Stimulated activated effector memory CD8-positive, alpha-beta T cell treated with anti-CD3 and anti-CD28 coated beads, Interleukin-12 subunit alpha, Interleukin-12 subunit beta, amount 100 ng/mL, for 72 hours (primary cell): ENCODE results near the gene SYCN.
"Not testable (repeated sequence)": the region's sequence is repeated elsewhere in the genome, so short reads cannot be mapped to it uniquely, and the experiment has no call there.

ENCODE experiments used
- ATAC-seq: fragments of 150-1000 bp; cut with Tn5 transposase; 2 replicates; pipeline ENCODE4 v1.10.0; 2021
- DNase-seq, 2 donors: peaks; one replicate each; pipeline ENCODE4 v3.0.0; 2021 to 2022; ENCODE audit warnings: low spot score in 2 of 2
- H3K27ac Mint-ChIP-seq: one replicate; pipeline ENCODE4 v1.8.0; 2022; ENCODE audit warnings: mild to moderate bottlenecking, mixed read lengths
- H3K36me3 Mint-ChIP-seq: one replicate; pipeline ENCODE4 v1.8.0; 2022; ENCODE audit warnings: mild to moderate bottlenecking, mixed read lengths
- H3K4me1 Mint-ChIP-seq: one replicate; pipeline ENCODE4 v1.8.0; 2022; ENCODE audit warnings: mixed read lengths
- H3K4me3 Mint-ChIP-seq: one replicate; pipeline ENCODE4 v1.8.0; 2022; ENCODE audit warnings: mild to moderate bottlenecking, mixed read lengths
- H3K9me3 Mint-ChIP-seq: one replicate; pipeline ENCODE4 v1.8.0; 2022; ENCODE audit warnings: mixed read lengths

Gene SYCN

GRCh38 chr19:39237200-39238184 is 33.4 kb upstream of the SYCN start:
- ATAC-seq = peak; percentile 66
- Mint-ChIP-seq H3K9me3 (no peaks in the 10 kb centered on the region), H3K4me1 (peaks cover 27% of the 10 kb centered on the region), H3K4me3 (peak overlapping the region; percentile 48), H3K36me3 (no peaks in the 10 kb centered on the region), H3K27ac (peak overlapping the region; percentile 76)
- peak in 1 of 2 donors; percentile 6 for DNase-seq

GRCh38 chr19:39236527-39236926 is 32.5 kb upstream of the SYCN start:
- ATAC-seq = peak; percentile 92
- peak overlapping the region; percentile 48 for H3K4me3 Mint-ChIP-seq
- peaks cover 27% of the 10 kb centered on the region for H3K4me1 Mint-ChIP-seq
- DNase-seq = peak in 1 of 2 donors; percentile 63
- H3K9me3 Mint-ChIP-seq = no peaks in the 10 kb centered on the region
- no peaks in the 10 kb centered on the region for H3K36me3 Mint-ChIP-seq
- H3K27ac Mint-ChIP-seq = peak overlapping the region; percentile 76

GRCh38 chr19:39232708-39233107 is 28.6 kb upstream of the SYCN start:
- no peak overlapping the region for H3K4me3 Mint-ChIP-seq
- peaks cover 20% of the 10 kb centered on the region for H3K4me1 Mint-ChIP-seq
- ATAC-seq = no peak
- no peaks in the 10 kb centered on the region for H3K9me3 Mint-ChIP-seq
- no peak overlapping the region for H3K27ac Mint-ChIP-seq
- no peaks in the 10 kb centered on the region for H3K36me3 Mint-ChIP-seq
- DNase-seq = no peak

- no peaks in the 10 kb centered on the region for H3K9me3 Mint-ChIP-seq
These were observed 26.2 kb upstream of the SYCN start for GRCh38 chr19:39230096-39230764.

GRCh38 chr19:39224910-39225309 is 20.8 kb upstream of the SYCN start:
- H3K36me3 Mint-ChIP-seq = no peaks in the 10 kb centered on the region
- H3K9me3 Mint-ChIP-seq = no peaks in the 10 kb centered on the region
- no peak for ATAC-seq
- no peak overlapping the region for H3K4me3 Mint-ChIP-seq
- no peak for DNase-seq
- no peak overlapping the region for H3K27ac Mint-ChIP-seq
- H3K4me1 Mint-ChIP-seq = peaks cover 7% of the 10 kb centered on the region

More at GRCh38 chr19:39230096-39230764, 26.2 kb upstream of the SYCN start:
- Mint-ChIP-seq H3K4me1 (no peaks in the 10 kb centered on the region), H3K4me3 (no peak overlapping the region), H3K27ac (no peak overlapping the region), H3K36me3 (no peaks in the 10 kb centered on the region)
- ATAC-seq = no peak
- DNase-seq = no peak

- H3K9me3 Mint-ChIP-seq = no peaks in the 10 kb centered on the region
- no peak for ATAC-seq
- no peak overlapping the region for H3K4me3 Mint-ChIP-seq
- H3K36me3 Mint-ChIP-seq = no peaks in the 10 kb centered on the region
- H3K4me1 Mint-ChIP-seq = peaks cover 7% of the 10 kb centered on the region
- DNase-seq = no peak
- no peak overlapping the region for H3K27ac Mint-ChIP-seq
These were observed 19.7 kb upstream of the SYCN start for GRCh38 chr19:39223703-39224279.

GRCh38 chr19:39219108-39219507 is 15.0 kb upstream of the SYCN start:
- not testable (repeated sequence) for ATAC-seq, H3K36me3 Mint-ChIP-seq, DNase-seq, H3K4me3 Mint-ChIP-seq, H3K9me3 Mint-ChIP-seq, H3K27ac Mint-ChIP-seq
- H3K4me1 Mint-ChIP-seq = peaks cover 13% of the 10 kb centered on the region

- no peaks in the 10 kb centered on the region for H3K9me3 Mint-ChIP-seq
- peaks cover 13% of the 10 kb centered on the region for H3K4me1 Mint-ChIP-seq
- no peak overlapping the region for H3K4me3 Mint-ChIP-seq
- DNase-seq (no peak), ATAC-seq (no peak)
- H3K36me3 Mint-ChIP-seq = no peaks in the 10 kb centered on the region
- H3K27ac Mint-ChIP-seq = no peak overlapping the region
These were observed 14.4 kb upstream of the SYCN start for GRCh38 chr19:39218230-39219007.

- Mint-ChIP-seq H3K27ac (no peak overlapping the region), H3K36me3 (no peaks in the 10 kb centered on the region), H3K9me3 (no peaks in the 10 kb centered on the region), H3K4me3 (no peak overlapping the region), H3K4me1 (peaks cover 10% of the 10 kb centered on the region)
- DNase-seq (no peak), ATAC-seq (no peak)
These were observed 13.0 kb upstream of the SYCN start for GRCh38 chr19:39217094-39217493.

GRCh38 chr19:39215323-39215722 is 11.3 kb upstream of the SYCN start:
- ATAC-seq, H3K27ac Mint-ChIP-seq, H3K36me3 Mint-ChIP-seq, H3K4me1 Mint-ChIP-seq, H3K4me3 Mint-ChIP-seq, DNase-seq, H3K9me3 Mint-ChIP-seq: not testable (repeated sequence)

- ATAC-seq (peak; percentile 94), DNase-seq (peak; percentile 56 to 79)
- Mint-ChIP-seq H3K27ac (no peak overlapping the region), H3K9me3 (no peaks in the 10 kb centered on the region), H3K4me3 (no peak overlapping the region), H3K36me3 (no peaks in the 10 kb centered on the region), H3K4me1 (peaks cover 5% of the 10 kb centered on the region)
These were observed 8.3 kb upstream of the SYCN start for GRCh38 chr19:39212375-39212742.

- H3K27ac Mint-ChIP-seq = no peak overlapping the region
- ATAC-seq (no peak), DNase-seq (no peak)
- H3K36me3 Mint-ChIP-seq = no peaks in the 10 kb centered on the region
- no peaks in the 10 kb centered on the region for H3K4me1 Mint-ChIP-seq
- H3K4me3 Mint-ChIP-seq = no peak overlapping the region
- H3K9me3 Mint-ChIP-seq = no peaks in the 10 kb centered on the region
These were observed 7.8 kb upstream of the SYCN start for GRCh38 chr19:39211731-39212374.

- ATAC-seq (no peak), DNase-seq (no peak)
- Mint-ChIP-seq H3K27ac (no peak overlapping the region), H3K9me3 (no peaks in the 10 kb centered on the region), H3K4me3 (no peak overlapping the region), H3K36me3 (no peaks in the 10 kb centered on the region), H3K4me1 (no peaks in the 10 kb centered on the region)
These were observed 5.1 kb upstream of the SYCN start for GRCh38 chr19:39209196-39209595.

- no peak overlapping the region for H3K4me3 Mint-ChIP-seq
- no peak for DNase-seq
- H3K27ac Mint-ChIP-seq = no peak overlapping the region
- no peaks in the 10 kb centered on the region for H3K36me3 Mint-ChIP-seq
- ATAC-seq = no peak
- H3K4me1 Mint-ChIP-seq = no peaks in the 10 kb centered on the region
- no peaks in the 10 kb centered on the region for H3K9me3 Mint-ChIP-seq
These were observed 4.2 kb upstream of the SYCN start for GRCh38 chr19:39208175-39208795.
